Measurements from ENCODE around the gene UQCRFS1.

The UQCRFS1 gene

GRCh38 chr19:29247471-29247870, 34.5 kb upstream of the UQCRFS1 start:
- TF ChIP-seq CTCF (IDR thresholded peaks at IDR 0.05; ENCODE audit: insufficient read depth, low read length): no peak
- TF ChIP-seq POLR2AphosphoS5 (IDR thresholded peaks at IDR 0.05; ENCODE audit: low read depth): no peak
- no peak for TF ChIP-seq SPI1 (IDR thresholded peaks at IDR 0.05; ENCODE audit: borderline replicate concordance, low read depth)
- TF ChIP-seq REST (IDR thresholded peaks at IDR 0.05; ENCODE audit: insufficient replicate concordance, low read depth): no peak
- no peak for TF ChIP-seq GABPA (IDR thresholded peaks at IDR 0.05; ENCODE audit: low read depth)
- Histone ChIP-seq H3K27me3 (ENCODE audit: insufficient read depth, poor library complexity, severe bottlenecking) (no peaks in the 10 kb centered on the region), H3K4me3 (replicated peaks; ENCODE audit: insufficient read depth, low read length) (no peak overlapping the region), H3K27ac (replicated peaks) (no peak overlapping the region)
- no peak for DNase-seq (ENCODE audit: low read depth in 1 of 2, low spot score in 1 of 2)

- DNase-seq (ENCODE audit: low read depth in 1 of 2, low spot score in 1 of 2): no peak
- Histone ChIP-seq H3K27ac (replicated peaks) (no peak overlapping the region), H3K4me3 (replicated peaks; ENCODE audit: insufficient read depth, low read length) (no peak overlapping the region), H3K27me3 (ENCODE audit: insufficient read depth, poor library complexity, severe bottlenecking) (no peaks in the 10 kb centered on the region)
- TF ChIP-seq GABPA (IDR thresholded peaks at IDR 0.05; ENCODE audit: low read depth) (no peak), POLR2AphosphoS5 (IDR thresholded peaks at IDR 0.05; ENCODE audit: low read depth) (no peak), REST (IDR thresholded peaks at IDR 0.05; ENCODE audit: insufficient replicate concordance, low read depth) (no peak)
These were observed 34.1 kb upstream of the UQCRFS1 start for GRCh38 chr19:29247051-29247450.

GRCh38 chr19:29245215-29245614, 32.3 kb upstream of the UQCRFS1 start:
- H3K4me3 ChIP-seq (replicated peaks; ENCODE audit: insufficient read depth, low read length): no peak overlapping the region
- no peak for TF ChIP-seq POLR2AphosphoS5 (IDR thresholded peaks at IDR 0.05; ENCODE audit: low read depth)
- no peak for TF ChIP-seq CTCF (IDR thresholded peaks at IDR 0.05; ENCODE audit: insufficient read depth, low read length)
- no peak for TF ChIP-seq SPI1 (IDR thresholded peaks at IDR 0.05; ENCODE audit: borderline replicate concordance, low read depth)
- TF ChIP-seq GABPA (IDR thresholded peaks at IDR 0.05; ENCODE audit: low read depth): no peak
- TF ChIP-seq REST (IDR thresholded peaks at IDR 0.05; ENCODE audit: insufficient replicate concordance, low read depth): no peak
- no peak for DNase-seq (ENCODE audit: low read depth in 1 of 2, low spot score in 1 of 2)
- no peaks in the 10 kb centered on the region for H3K27me3 ChIP-seq (ENCODE audit: insufficient read depth, poor library complexity, severe bottlenecking)
- H3K27ac ChIP-seq (replicated peaks): no peak overlapping the region

GRCh38 chr19:29241324-29241723, 28.4 kb upstream of the UQCRFS1 start:
- Histone ChIP-seq H3K27me3 (ENCODE audit: insufficient read depth, poor library complexity, severe bottlenecking) (no peaks in the 10 kb centered on the region), H3K4me3 (replicated peaks; ENCODE audit: insufficient read depth, low read length) (no peak overlapping the region), H3K27ac (replicated peaks) (no peak overlapping the region)
- DNase-seq (ENCODE audit: low read depth in 1 of 2, low spot score in 1 of 2): no peak
- TF ChIP-seq POLR2AphosphoS5 (IDR thresholded peaks at IDR 0.05; ENCODE audit: low read depth) (no peak), SPI1 (IDR thresholded peaks at IDR 0.05; ENCODE audit: borderline replicate concordance, low read depth) (no peak), CTCF (IDR thresholded peaks at IDR 0.05; ENCODE audit: insufficient read depth, low read length) (no peak), GABPA (IDR thresholded peaks at IDR 0.05; ENCODE audit: low read depth) (no peak), REST (IDR thresholded peaks at IDR 0.05; ENCODE audit: insufficient replicate concordance, low read depth) (no peak)

Measured in HL-60 (cell line).